Ishikawa (cell line): ENCODE data around the gene TPSG1.
"Not testable (repeated sequence)": the region's sequence is repeated elsewhere in the genome, so short reads cannot be mapped to it uniquely, and the experiment has no call there.

ENCODE experiments used
- CEBPB ChIP-seq: IDR thresholded peaks from 2 replicates; pipeline ENCODE4 v1.6.1; 2012
- CREB1 ChIP-seq: IDR thresholded peaks from 2 replicates; pipeline ENCODE4 v1.6.1; 2012; ENCODE audit warnings: low read depth
- EGR1 ChIP-seq: IDR thresholded peaks from 2 replicates; pipeline ENCODE4 v1.6.1; 2012
- EP300 ChIP-seq: IDR thresholded peaks from 2 replicates; pipeline ENCODE4 v1.6.1; 2012; ENCODE audit warnings: borderline replicate concordance
- FOXM1 ChIP-seq: IDR thresholded peaks from 2 replicates; pipeline ENCODE4 v1.6.1; 2012; ENCODE audit warnings: low read depth, borderline replicate concordance
- MAX ChIP-seq: IDR thresholded peaks from 2 replicates; pipeline ENCODE4 v1.6.1; 2012
- NFIC ChIP-seq: IDR thresholded peaks from 2 replicates; pipeline ENCODE4 v1.6.1; 2012
- RAD21 ChIP-seq: IDR thresholded peaks from 2 replicates; pipeline ENCODE4 v1.6.1; 2012; ENCODE audit warnings: low read depth
- REST ChIP-seq: IDR thresholded peaks from 2 replicates; pipeline ENCODE4 v1.6.1; 2012; ENCODE audit warnings: low read depth, mild to moderate bottlenecking
- TAF1 ChIP-seq: IDR thresholded peaks from 2 replicates; pipeline ENCODE4 v1.6.1; 2012; ENCODE audit warnings: low read depth, mild to moderate bottlenecking
- TCF12 ChIP-seq: IDR thresholded peaks from 2 replicates; pipeline ENCODE4 v1.6.1; 2012; ENCODE audit warnings: low read depth
- TEAD4 ChIP-seq: IDR thresholded peaks from 2 replicates; pipeline ENCODE4 v1.6.1; 2012
- USF1 ChIP-seq: IDR thresholded peaks from 2 replicates; pipeline ENCODE4 v1.6.1; 2012
- YY1 ChIP-seq: IDR thresholded peaks from 2 replicates; pipeline ENCODE4 v1.6.1; 2012; ENCODE audit warnings: low read depth
- ZBTB7A ChIP-seq: IDR thresholded peaks from 2 replicates; pipeline ENCODE4 v1.6.1; 2012; ENCODE audit warnings: low read depth

Gene TPSG1

GRCh38 chr16:1244881-1245280 is 19.8 kb upstream of the TPSG1 start:
- TF ChIP-seq NFIC (no peak), CREB1 (no peak), EP300 (no peak), EGR1 (no peak), TAF1 (no peak), YY1 (no peak), ZBTB7A (no peak), TEAD4 (no peak), USF1 (no peak), FOXM1 (no peak), CEBPB (no peak), REST (no peak), MAX (no peak), TCF12 (no peak), RAD21 (no peak)

- not testable (repeated sequence) for TF ChIP-seq FOXM1, RAD21, REST
Measured at GRCh38 chr16:1240436-1240835, 15.4 kb upstream of the TPSG1 start, which contains the start of gene TPSAB1. Gene TPSAB1, plus strand, starts transcription at chr16:1240705. Its CDS starts 234 bp downstream, at chr16:1240939.

GRCh38 chr16:1238909-1239308 is 13.8 kb upstream of the TPSG1 start:
- 0 out of 2 replicates have a peak, but pooled peaks have one; percentile 39 for TF ChIP-seq ZBTB7A

GRCh38 chr16:1237990-1238389 is 12.9 kb upstream of the TPSG1 start:
- no peak for TF ChIP-seq CREB1
- TF ChIP-seq RAD21, result no peak
- TF ChIP-seq EGR1, result no peak
- no peak for TF ChIP-seq TAF1
- no peak for TF ChIP-seq CEBPB
- no peak for TF ChIP-seq REST
- no peak for TF ChIP-seq EP300
- TF ChIP-seq YY1, result no peak
- TF ChIP-seq FOXM1, result no peak
- TF ChIP-seq MAX, result no peak

- TF ChIP-seq TCF12, YY1, EP300: not testable (repeated sequence)
Measured at GRCh38 chr16:1230084-1230470, 5.0 kb upstream of the TPSG1 start, which contains the start of gene TPSB2. Gene TPSB2, minus strand, starts transcription at chr16:1230184. Its CDS starts 233 bp downstream, at chr16:1229951.

GRCh38 chr16:1224558-1224957 is 510 bp downstream of the TPSG1 start:
- no peak for TF ChIP-seq YY1
